HepG2 (cell line): ENCODE measurements around the gene PPM1G. TPM values are rescaled to one million over a fixed set of nuclear protein-coding genes. Genes with fewer than 3 reads are reported as not detected.

Experiments
- CBFB ChIP-seq: sonication (generic); formaldehyde crosslinking; IDR thresholded peaks from 2 replicates; pipeline ENCODE4 v1.4.0; 2020; ENCODE audit warnings: missing genetic modification reagents
- CCAR2 ChIP-seq: fragments of 200-400 bp; formaldehyde crosslinking; optimal IDR thresholded peaks from 2 replicates; pipeline ENCODE3; 2018; ENCODE audit warnings: low read depth, mild to moderate bottlenecking, low read length, moderate library complexity
- ESRRA ChIP-seq: sonication (generic); formaldehyde crosslinking; IDR thresholded peaks from 2 replicates; pipeline ENCODE4 v1.5.1; 2020; ENCODE audit warnings: mild to moderate bottlenecking, low read depth, missing genetic modification reagents
- FOSL1 ChIP-seq: sonication (generic); formaldehyde crosslinking; IDR thresholded peaks from 2 replicates; pipeline ENCODE4 v1.9.0; 2021; ENCODE audit warnings: missing genetic modification reagents, borderline replicate concordance
- FOSL2 ChIP-seq: sonication (generic); formaldehyde crosslinking; IDR thresholded peaks from 2 replicates; pipeline ENCODE4 v1.4.0; 2020; ENCODE audit warnings: missing genetic modification reagents
- HMGA1 ChIP-seq: sonication (generic); formaldehyde crosslinking; conservative IDR thresholded peaks from 2 replicates; pipeline ENCODE4 v1.4.0; 2020; ENCODE audit warnings: missing genetic modification reagents
- KDM6A ChIP-seq: IDR thresholded peaks from 2 replicates; pipeline ENCODE4 v1.6.1; 2016; ENCODE audit warnings: low read depth
- KMT2B ChIP-seq: IDR thresholded peaks from 2 replicates; pipeline ENCODE4 v1.6.1; 2016; ENCODE audit warnings: missing genetic modification reagents, missing compliant biosample characterization
- NONO ChIP-seq, 2 experiments: fragments of 450-650 bp in 1 of 2; sonication (generic) in 1 of 2; formaldehyde crosslinking in 1 of 2; IDR thresholded peaks in 1 of 2; conservative IDR thresholded peaks in 1 of 2; 2 replicates each; pipeline versions ENCODE4 v1.6.1 to v1.8.0; 2017 to 2022; ENCODE audit warnings: mild to moderate bottlenecking in 1 of 2, missing genetic modification reagents in 1 of 2, moderate library complexity in 1 of 2
- ONECUT2 ChIP-seq: sonication (generic); formaldehyde crosslinking; IDR thresholded peaks from 2 replicates; pipeline ENCODE4 v1.4.0; 2020; ENCODE audit warnings: missing genetic modification reagents
- PITX1 ChIP-seq: sonication (generic); formaldehyde crosslinking; IDR thresholded peaks from 2 replicates; pipeline ENCODE4 v1.5.1; 2020; ENCODE audit warnings: mild to moderate bottlenecking, missing genetic modification reagents
- PLRG1 ChIP-seq: fragments of 450-650 bp; conservative IDR thresholded peaks from 2 replicates; pipeline ENCODE4 v1.6.1; 2016
- SKIL ChIP-seq: sonication (generic); formaldehyde crosslinking; IDR thresholded peaks from 2 replicates; pipeline ENCODE4 v1.8.0; 2022; ENCODE audit warnings: missing genetic modification reagents, mild to moderate bottlenecking, moderate library complexity, borderline replicate concordance
- SUZ12 ChIP-seq: fragments of 150-350 bp; IDR thresholded peaks from 2 replicates; pipeline ENCODE4 v1.6.1; 2014; ENCODE audit warnings: low read depth, low read length
- TCF7L2 ChIP-seq: IDR thresholded peaks from 2 replicates; pipeline ENCODE4 v1.6.1; 2011; ENCODE audit warnings: mild to moderate bottlenecking, low read depth, low read length, moderate library complexity
- ZNF337 ChIP-seq: sonication (generic); formaldehyde crosslinking; IDR thresholded peaks from 2 replicates; pipeline ENCODE4 v1.5.1; 2020; ENCODE audit warnings: missing genetic modification reagents, low read depth, mild to moderate bottlenecking, borderline replicate concordance
- ZNF362 ChIP-seq: sonication (generic); formaldehyde crosslinking; IDR thresholded peaks from 2 replicates; pipeline ENCODE4 v1.4.0; 2020; ENCODE audit warnings: missing genetic modification reagents, mild to moderate bottlenecking, borderline replicate concordance
- ZNF572 ChIP-seq: sonication (generic); formaldehyde crosslinking; IDR thresholded peaks from 2 replicates; pipeline ENCODE4 v1.5.1; 2020; ENCODE audit warnings: mild to moderate bottlenecking, missing genetic modification reagents
- ZNF589 ChIP-seq: sonication (generic); formaldehyde crosslinking; conservative IDR thresholded peaks from 2 replicates; pipeline ENCODE4 v1.8.0; 2022; ENCODE audit warnings: mild to moderate bottlenecking, moderate library complexity, missing genetic modification reagents
- ZNF782 ChIP-seq: sonication (generic); formaldehyde crosslinking; IDR thresholded peaks from 2 replicates; pipeline ENCODE4 v1.4.0; 2020; ENCODE audit warnings: missing genetic modification reagents, mild to moderate bottlenecking, borderline replicate concordance
- ZNF879 ChIP-seq: sonication (generic); formaldehyde crosslinking; IDR thresholded peaks from 2 replicates; pipeline ENCODE4 v1.8.1; 2023; ENCODE audit warnings: missing genetic modification reagents
- polyA plus RNA-seq, 8 experiments: library from polyadenylated mRNA; depleted of rRNA in 3 of 8; stranded (reverse) in 7 of 8; unstranded in 1 of 8; fragments of >200 nt; fragmentation: Illumina TruSeq in 4 of 8; extraction: Trizol in 4 of 8; gene quantifications; 2 replicates each; pipeline versions ENCODE4 v1.2.1 to v1.2.3, GENCODE V29; 2011 to 2016; ENCODE audit warnings: low read depth in 4 of 8, missing spikeins in 1 of 8, mixed read lengths in 1 of 8; ENCODE audit not compliant: insufficient read depth in 1 of 8
- total RNA-seq, 5 experiments: library from RNA; depleted of rRNA; stranded (reverse); fragments of >200 nt; fragmentation: Illumina TruSeq; extraction: Trizol; gene quantifications; 2 replicates each; pipeline ENCODE4 v1.2.3, GENCODE V29; 2016; ENCODE audit warnings: low read depth in 1 of 5
- TF ChIP-seq, protein P1 (sequence below): sonication (generic); formaldehyde crosslinking; IDR thresholded peaks from 2 replicates; pipeline ENCODE4 v1.5.1; 2020; ENCODE audit warnings: mild to moderate bottlenecking, missing genetic modification reagents

PPM1G gene
- total and polyA plus RNA-seq, 2 of the 13 experiments (the other 11 are each of a cell fraction or from before 2014, with no cell fraction given): 58.2 to 213 TPM

DNA sequence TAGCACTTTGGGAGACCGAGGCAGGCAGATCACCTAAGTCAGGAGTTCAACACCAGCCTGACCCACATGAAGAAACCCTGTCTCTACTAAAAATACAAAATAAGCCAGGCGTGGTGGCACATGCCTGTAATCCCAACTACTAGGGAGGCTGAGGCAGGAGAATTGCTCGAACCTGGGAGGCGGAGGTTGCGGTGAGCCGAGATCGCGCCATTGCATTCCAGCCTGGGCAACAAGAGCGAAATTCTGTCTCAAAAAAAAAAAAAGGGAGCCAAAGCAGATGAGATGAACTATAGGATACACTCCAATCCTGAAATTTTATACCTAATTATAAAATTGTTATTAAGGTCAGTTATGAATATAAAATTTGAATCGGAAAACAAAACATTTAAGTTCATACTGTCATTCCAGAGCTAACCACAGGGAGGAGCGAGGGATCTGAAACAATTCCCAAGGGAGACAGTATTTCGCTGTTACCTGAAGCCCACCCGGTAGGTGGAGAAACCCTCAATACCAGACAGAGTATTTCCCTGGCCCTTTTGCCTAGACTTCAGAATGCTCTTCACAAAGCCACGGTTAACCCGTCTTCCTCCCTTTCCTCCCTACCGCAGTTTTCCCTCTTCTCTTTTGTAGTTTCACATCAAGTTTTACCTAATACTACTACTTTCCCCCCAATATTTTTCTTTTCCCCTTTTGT lies 1.4 kb downstream of the PPM1G start (continued):
- TF ChIP-seq SKIL (CRISPR knock-in tag) (no peak), PLRG1 (no peak), KDM6A (CRISPR knock-in tag) (no peak), TCF7L2 (no peak), HMGA1 (CRISPR knock-in tag) (no peak), CBFB (no peak), ZNF362 (no peak), ZNF782 (no peak), FOSL2 (no peak), PITX1 (no peak), ZNF572 (CRISPR knock-in tag) (no peak), ZNF879 (CRISPR knock-in tag) (no peak), SUZ12 (no peak), NONO (IDR thresholded peaks at IDR 0.05) (no peak), NONO (CRISPR knock-in tag; conservative IDR thresholded peaks at IDR 0.05) (no peak), CCAR2 (no peak), KMT2B (CRISPR knock-in tag) (0 out of 2 replicates have a peak, but pooled peaks have one; percentile 33), ZNF589 (CRISPR knock-in tag) (no peak), ZNF337 (CRISPR knock-in tag) (no peak), ONECUT2 (CRISPR knock-in tag) (no peak), ESRRA (CRISPR knock-in tag) (no peak), FOSL1 (CRISPR knock-in tag) (no peak)
- TF ChIP-seq, protein P1, sequence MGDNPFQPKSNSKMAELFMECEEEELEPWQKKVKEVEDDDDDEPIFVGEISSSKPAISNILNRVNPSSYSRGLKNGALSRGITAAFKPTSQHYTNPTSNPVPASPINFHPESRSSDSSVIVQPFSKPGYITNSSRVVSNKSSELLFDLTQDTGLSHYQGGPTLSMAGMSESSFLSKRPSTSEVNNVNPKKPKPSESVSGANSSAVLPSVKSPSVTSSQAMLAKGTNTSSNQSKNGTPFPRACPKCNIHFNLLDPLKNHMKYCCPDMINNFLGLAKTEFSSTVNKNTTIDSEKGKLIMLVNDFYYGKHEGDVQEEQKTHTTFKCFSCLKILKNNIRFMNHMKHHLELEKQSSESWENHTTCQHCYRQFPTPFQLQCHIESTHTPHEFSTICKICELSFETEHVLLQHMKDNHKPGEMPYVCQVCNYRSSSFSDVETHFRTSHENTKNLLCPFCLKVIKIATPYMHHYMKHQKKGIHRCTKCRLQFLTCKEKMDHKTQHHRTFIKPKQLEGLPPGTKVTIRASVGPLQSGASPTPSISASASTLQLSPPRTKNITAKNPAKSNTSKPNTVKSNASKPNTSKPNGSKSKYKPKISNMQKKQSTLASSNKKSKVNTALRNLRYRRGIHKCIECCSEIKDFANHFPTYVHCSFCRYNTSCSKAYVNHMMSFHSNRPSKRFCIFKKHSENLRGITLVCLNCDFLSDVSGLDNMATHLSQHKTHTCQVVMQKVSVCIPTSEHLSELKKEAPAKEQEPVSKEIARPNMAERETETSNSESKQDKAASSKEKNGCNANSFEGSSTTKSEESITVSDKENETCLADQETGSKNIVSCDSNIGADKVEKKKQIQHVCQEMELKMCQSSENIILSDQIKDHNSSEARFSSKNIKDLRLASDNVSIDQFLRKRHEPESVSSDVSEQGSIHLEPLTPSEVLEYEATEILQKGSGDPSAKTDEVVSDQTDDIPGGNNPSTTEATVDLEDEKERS (CRISPR knock-in tag): no peak
